Eye (tissue), 1 donor: ENCODE measurements around the gene ACO2.
"Not testable (repeated sequence)": the region's sequence is repeated elsewhere in the genome, so short reads cannot be mapped to it uniquely, and the experiment has no call there.

Experiments
- DNase-seq: peaks from one replicate; pipeline ENCODE4 v3.0.0-alpha.2; 2015

Gene ACO2

DNA sequence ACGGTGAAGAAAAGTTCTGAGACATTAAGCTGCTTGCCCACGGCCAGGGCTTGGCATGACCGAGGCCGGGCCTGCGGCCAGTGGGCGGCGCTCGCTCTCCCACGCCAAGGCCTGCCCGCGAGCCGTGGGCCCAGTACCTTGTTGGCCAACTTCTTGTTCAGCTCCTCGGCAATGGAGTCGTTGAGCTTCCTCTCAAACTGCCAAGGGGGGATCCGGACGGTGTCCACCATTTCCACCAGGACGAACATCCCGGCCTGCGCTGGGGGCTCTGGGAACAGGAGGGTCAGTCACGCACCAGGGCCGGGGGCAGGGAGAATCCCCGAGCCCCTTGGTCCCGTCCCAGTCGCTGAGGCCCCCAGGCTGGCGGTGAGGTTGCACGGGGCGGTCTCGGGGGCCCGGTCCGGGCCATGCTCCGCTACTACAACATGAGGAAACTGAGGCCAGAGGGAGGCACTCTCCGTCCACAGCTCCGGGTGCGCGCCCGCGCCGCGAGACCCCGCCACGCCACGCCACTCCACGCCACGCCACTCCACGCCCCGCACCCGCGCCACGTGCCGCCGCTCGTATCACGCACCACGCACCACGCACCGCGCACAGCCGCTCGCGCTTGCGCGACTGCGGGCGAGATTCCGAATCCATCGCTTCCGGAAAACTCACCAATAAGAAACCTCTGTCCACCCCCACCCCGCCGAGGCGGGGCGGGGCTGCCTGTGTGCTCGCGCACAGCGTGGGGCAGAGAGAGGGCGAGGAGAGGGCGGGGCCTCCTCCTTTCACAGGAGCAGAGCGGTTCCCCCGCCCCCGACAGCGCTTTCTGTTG lies 75.1 kb downstream of the ACO2 start, which contains the start of gene POLR3H:
Gene POLR3H (minus strand): TSS at position 617 of the 817 bp plus-strand sequence. CDS start 369 bp downstream, at position 248.
- DNase-seq = peak; percentile 99

DNA sequence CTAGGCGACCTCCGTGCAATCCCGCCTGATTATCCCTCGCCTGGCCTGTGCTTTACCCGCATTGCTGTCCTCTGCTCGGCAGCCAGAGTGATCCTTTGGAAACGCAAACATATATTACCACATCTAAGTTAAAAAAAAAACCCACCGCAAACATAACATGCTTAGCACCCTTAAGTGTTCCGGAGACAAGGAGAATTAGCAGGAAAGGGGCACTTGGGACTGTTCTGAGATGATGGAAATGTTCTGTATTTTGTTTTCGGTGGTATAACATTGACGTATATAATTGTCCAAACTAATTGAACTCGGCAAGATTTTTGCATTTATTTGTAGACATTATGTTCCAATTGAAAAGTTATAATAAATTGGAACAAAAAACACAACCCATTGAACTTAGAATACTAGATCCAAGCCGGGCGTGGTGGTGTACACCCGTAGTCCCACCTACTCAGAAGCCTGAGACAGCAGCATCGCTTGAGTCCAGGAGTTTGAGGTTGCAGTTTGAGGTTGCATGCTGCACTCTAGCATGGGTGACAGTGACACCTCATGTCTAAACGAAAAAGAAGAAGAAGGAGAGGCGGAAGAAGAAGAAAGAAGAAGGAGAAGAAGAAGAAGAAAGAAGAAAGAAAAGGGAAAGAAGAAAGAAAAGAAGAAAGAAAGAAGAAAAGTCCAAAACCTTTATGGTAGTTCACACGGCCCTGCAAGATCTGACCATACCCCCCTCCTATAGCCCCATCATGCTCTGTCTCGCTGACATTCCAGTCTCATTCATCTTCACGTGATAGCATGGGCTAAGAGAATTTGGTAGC lies 76.0 kb downstream of the ACO2 start:
- DNase-seq = no peak

DNA sequence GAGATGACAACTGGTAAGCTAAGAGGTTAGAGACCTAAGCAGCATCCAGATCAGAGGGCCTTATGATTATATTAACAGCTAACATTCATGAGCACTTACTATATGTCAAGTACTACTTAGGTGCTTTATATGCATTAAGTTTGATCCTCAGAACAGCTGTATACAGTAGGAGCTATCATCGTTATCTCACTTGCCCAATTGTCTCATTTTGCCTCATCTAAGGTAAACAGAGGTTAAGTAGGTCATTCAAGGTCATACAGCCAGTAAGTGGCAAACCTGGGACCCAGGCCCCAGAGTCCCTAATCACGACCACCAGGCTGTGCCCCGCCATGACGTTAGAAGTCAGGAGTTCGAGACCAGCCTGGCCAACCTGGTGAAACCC lies 79.9 kb downstream of the ACO2 start:
- DNase-seq = no peak

DNA sequence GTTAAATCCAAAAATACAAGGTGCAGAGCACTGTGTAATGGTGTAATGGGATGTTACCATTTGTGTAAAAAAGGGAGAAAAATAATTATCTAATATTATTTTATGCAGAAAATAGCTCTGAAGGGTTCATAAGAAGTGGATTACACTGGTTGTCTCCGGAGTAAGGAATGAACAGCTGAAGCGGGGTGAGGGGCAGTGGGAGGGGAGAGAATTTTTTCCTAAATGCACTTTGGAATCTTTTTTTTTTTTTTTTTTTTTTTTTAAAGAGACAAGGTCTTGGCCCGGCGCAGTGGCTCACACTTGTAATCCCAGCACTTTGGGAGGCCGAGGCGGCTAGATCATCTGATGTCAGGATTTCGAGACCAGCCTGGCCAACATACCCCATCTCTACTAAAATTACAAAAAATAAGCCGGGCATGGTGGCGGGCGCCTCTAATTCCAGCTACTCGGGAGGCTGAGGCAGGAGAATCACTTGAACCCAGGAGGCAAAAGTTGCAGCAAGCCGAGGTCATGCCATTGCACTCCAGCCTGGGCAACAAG lies 82.1 kb downstream of the ACO2 start:
- DNase-seq = peak; percentile 29

DNA sequence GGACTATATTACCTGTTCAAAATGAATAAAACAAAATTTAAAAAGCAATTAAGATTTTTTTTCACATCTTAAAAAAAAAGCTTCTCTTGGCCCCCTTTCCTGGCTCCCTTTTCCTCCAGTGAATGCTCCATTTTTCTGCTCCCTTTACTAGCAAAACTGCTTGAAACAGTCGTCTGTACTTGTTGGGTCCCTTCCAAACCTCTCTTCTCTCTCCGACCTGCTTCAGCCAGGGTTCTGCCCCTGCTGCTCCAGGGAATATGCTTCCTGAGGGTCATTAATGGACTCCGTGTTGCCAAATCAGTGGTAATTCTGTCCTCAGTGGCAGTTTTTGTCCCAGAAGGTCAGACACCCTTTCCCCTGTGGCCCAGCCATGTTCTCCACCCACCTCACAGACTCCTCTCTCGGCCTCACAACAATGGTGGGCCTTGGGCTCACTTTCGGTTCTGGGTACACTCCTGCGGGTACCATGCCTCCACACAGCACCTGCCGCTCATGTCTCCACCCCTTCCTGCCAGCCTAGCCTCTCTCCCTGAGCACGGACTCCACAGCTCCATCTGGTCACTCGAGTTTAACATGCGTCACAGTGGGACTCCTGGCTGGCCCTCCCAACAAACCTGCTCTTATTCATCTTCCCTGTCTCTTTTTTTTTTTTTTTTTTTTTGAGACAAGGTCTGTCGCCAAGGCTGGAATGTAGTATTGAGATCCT lies 83.1 kb downstream of the ACO2 start:
- DNase-seq = no peak

DNA sequence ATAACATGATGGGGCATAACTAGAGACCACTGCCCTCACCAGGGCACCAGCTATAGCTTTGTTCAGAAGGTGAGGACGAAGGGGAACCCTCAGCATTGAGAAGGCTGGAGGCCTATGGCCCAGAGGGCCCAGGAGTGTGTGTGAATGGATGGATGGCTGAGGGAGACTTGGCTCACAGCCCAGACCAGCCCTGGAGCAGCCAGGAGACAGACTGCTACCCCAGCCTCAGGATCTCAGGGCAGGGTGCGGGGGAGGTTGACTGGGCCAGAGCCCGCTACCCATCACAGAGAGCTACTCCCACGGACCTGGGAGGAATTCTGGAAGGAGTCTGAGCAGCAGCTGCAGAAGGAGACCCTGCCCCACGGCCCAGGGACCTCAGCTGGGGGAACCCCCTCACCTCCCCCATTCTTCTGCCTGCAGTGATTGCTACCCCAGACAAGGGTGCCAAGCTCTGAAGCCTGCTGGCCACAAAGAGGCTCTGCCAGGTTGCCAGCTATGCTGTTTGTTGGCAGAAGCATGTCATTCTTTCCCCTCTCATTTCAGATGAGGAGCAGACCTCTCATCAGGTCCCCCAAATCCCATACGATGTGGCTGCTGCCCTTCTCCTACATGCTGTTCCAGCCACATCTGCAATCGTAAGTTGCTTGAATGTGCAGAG lies 86.5 kb downstream of the ACO2 start:
- DNase-seq = no peak

DNA sequence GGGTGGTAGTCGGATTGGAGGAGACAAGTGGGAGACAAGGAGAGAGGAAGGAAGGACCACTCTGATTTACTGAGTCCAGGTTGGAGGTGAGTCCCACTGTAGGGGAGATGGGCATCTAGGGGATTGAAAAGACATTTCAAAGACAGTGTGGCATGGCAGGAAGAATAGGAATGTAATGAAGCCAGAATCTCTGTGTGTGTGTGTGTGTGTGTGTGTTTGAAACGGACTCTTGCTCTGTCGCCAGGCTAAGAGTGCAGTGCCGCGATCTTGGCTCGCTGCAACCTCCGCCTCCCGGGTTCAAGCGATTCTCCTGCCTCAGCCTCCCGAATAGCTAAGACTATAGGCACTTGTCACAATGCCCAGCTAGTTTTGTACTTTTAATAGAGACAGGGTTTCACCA lies 87.6 kb downstream of the ACO2 start:
- DNase-seq = no peak

DNA sequence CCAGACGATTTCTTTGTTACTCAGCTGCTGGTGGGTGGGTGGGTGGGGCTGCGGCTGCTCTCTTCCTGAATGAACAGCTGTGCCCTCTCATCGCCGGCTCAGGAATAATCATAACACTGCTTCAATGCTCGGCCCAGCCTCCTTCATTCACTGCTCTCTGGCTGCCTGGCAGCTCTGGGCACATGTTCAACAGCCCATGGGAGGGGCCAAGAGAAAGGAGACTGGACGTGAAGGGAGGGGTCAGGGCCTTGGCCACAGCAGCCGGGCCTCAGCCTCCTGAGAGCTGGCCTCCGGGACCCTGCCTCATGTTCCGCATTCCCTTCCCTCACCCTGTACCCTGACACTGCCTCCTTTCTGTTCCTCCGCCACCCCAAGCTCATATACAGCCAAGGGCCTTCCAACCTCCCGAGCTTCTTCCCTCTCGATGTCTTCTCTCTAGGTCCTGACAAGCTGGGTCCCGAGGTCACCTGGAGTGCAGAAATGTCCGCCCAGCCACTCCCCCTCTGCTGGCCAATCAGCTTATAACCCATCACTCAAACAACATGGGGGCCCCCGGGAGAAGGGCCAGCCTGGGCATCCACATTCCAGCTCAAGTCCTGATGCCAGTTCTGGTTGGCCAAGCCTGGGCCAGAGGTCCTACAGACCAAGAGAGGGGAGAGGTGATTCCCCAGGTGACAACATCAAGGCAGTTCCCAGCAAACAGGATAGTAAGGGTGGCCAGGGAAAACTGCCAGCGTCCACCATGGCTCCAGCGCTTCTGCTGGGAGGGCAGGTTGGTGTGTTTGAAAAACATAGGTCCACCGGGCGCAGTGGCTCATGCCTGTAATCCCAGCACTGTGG lies 88.7 kb downstream of the ACO2 start:
- peak; percentile 86 for DNase-seq

DNA sequence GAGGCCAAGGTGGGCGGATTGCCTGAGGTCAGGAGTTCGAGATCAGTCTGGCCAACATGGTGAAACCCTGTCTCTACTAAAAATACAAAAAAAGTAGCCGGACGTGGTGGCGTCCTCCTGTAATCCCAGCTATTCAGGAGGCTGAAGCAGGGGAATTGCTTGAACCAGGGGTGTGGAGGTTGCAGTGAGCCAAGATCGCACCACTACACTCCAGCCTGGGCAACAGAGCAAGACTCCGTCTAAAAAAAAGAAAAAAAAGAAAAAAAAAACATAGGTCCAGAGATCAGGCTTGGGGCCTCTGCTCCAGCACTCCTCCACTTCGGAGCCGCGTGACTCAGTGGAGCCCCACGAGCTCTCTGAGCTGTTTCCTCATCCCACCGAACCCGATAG lies 89.3 kb downstream of the ACO2 start:
- not testable (repeated sequence) for DNase-seq

DNA sequence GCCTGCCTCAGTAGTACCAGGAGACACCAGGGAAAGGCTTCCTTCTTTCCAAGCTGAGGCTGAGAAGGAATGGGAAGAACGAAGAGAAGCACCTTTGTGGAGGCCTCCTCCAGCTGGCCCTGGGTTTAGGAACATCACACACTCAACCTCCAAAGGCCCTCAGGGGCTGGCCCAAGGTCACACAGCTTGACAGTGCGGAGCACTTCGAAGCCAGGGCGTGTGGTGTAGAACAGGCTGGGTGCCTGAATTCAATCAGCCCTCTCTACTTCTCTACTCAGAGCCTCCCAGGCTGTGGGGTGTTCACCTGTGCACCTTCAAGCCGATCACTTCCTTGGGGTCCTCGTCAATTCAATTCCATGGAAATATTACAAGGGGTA lies 91.2 kb downstream of the ACO2 start:
- DNase-seq = no peak

DNA sequence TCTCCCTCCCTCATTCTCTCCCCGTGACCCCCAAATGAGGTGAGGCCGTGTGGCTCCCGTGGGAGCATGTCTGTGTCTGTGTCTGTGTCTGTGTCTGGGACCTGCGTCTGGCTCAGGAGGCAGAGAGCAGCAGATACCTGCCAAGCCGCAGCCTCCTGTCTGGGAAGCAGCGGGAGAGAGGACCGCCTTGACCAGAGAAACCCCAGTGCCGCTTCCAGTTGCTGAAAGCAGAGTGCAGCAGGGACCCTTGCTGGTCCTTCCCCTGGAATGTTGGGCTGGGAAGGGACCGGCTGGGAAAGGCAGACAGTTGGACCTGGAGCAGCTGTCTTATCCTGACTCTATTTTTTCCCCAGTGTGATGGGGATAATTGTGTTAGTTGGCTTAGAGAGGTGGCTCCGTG lies 92.4 kb downstream of the ACO2 start:
- no peak for DNase-seq

DNA sequence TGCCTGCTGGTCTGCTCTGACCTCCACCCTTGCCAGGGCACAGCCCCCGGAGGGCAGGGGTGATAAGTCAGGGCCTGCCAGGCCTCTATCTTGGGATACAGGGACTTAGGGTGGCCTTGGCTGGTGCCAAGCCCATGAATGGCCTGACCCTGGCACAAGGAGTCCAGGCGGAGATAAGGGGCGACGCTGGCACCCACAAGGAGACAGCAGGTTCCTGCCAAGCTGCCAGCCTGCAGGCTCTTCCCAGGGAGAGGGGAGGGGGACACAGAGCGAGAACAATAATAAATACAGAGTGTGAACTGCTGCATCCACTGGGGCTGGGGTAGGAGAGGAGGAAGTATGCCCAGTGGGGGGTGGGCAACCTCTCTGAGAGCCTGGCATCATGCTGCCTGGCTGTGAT lies 92.9 kb downstream of the ACO2 start:
- DNase-seq = no peak

DNA sequence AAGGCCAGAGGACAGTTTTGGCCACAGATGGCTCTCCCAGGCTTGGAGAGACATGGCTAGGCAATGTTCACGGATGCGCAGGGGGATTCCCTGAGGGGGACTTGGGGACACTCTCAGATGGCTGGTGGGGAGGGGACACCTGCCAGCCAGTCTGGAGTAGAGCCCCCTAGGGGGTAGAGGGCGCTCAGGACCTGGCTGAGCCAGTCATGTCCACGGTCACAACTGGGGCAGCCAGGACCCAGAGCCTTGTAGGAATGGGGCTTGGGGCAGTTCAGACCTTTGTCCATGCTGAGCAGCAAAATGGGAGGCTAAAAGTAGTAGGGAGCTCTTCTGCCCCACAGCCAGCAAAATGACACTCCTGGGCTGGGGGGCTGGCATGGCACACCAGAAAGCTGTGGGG lies 93.5 kb downstream of the ACO2 start:
- peak; percentile 29 for DNase-seq

DNA sequence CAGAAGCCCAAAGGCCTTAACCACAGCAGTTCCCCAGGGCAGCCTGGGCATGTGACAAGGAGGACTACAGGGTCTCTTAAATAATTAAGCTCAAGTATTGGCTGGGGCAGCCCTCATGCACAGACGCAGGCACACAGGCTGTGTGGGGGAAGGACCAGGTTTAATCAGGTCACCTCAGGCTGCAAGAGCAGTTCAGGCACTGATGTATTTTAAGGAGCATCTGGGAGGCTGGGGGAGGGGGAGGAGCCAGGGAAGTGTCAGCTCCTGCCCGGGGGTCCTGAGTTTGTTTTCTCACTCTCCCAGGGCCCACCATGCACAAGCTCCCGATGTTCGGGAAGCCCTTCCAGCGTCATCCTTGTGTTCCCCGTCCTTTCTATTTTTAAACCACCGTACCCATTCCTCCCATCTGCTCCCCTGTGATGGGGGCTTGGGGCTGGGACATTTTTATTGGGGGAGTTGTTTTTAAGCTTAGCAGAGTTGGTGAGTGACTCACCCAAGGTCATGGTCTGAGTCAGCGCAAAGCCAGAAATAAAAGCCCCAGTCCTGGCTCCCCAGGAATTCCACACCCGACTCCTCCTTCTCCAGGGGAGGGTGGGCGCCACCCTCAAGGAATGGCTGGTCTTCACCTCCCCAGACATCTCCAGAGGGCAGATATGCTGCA lies 94.3 kb downstream of the ACO2 start:
- DNase-seq = peak; percentile 41

DNA sequence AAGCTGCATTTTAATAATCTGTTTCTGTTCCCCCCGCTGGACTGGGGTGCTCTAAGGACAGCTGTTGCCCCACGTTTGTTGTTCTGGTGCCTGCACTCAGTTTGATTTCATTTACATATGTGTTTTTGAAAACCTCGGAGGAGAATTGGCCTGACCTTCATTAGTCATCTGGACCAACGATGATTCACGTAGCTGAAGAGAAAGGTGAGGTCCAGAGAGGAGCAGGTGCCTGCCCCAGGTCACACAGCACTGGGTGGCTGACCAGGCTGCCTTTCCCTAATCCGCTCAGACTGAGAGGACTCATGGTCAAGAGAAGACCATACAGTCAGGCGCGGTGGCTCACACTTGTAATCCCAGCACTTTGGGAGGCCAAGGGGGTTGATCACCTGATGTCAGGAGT lies 95.6 kb downstream of the ACO2 start:
- DNase-seq = no peak

DNA sequence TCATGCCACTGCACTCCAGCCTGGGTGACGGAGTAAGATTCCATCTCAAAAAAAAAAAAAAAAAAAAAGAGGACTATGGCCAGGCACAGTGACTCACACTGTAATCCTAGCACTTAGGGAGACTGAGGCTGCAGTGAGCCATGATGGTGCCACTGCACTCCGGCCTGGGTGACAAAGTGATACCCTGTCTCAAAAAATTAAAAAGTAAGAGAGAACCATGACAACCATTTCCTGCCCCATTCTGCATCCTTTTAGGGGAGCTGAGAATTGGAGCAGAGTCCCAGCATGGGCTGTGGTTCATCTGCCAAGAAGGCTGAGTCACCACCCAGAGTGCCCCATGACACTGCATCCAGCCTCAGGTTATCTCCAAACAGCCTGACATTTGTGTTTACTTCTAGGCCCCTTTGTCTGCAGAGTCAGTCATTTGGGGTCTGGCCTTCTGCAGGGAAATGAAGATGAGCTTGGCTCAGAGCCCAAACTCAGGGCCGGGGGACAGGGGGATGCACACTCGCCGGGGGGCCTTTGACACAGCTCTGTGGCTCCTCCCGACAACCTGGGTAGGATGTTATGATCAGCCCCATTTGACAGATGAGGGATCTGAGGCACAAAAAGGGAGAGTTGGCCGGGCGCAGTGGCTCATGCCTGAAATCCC lies 96.6 kb downstream of the ACO2 start:
- DNase-seq = peak; percentile 24

DNA sequence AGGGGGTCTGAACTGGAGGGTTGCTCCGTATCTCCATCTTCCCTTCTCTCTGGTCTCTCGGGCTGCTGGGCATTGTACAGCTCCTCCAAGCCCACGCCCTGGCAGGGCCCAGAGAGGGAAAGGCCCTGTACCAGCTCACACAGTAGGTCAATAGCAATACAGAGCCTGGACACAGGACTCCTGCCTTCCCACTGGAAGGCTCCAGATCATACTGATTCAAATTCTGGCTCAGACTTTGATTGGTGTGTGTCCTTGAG lies 98.5 kb downstream of the ACO2 start:
- DNase-seq = no peak

DNA sequence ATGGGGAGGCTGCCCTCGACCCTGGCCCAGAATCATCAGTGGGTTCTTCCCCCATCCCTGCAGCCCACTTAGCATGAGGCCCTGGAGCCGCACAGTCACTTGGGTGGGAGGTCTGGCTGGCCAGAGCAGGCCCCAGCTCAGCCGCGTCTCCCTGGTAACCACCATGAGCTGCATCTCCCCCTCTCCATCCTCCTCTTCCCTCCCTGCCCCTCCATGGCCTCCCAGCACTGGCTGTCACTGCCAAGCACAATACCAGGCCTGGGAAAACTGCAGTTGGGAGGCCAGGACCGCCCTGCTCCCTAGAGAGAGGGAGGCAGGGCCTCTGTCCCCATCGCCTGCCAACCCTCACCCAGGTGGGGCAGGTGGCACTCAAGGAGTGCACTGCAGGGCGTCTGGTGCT lies 99.9 kb downstream of the ACO2 start:
- peak; percentile 80 for DNase-seq

DNA sequence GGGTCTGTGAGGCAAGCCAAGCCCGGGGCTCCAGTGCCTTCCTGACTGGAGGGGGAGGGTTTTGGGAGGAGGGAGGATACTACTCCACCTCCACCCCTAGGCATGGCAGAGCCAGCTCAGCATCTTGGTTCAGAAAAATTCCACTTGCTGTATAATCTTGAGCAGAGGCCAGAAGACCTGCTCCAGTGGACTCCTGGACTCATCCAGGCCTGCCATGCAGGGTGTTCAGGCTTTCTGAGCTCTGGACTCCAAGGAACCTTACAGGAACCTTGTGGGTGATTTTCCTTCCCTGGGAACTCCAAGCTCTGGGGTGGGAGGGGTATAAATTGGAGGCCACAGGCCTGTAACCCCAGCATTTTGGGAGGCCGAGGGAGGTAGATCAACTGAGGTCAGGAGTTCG lies 101.3 kb downstream of the ACO2 start:
- DNase-seq = no peak

DNA sequence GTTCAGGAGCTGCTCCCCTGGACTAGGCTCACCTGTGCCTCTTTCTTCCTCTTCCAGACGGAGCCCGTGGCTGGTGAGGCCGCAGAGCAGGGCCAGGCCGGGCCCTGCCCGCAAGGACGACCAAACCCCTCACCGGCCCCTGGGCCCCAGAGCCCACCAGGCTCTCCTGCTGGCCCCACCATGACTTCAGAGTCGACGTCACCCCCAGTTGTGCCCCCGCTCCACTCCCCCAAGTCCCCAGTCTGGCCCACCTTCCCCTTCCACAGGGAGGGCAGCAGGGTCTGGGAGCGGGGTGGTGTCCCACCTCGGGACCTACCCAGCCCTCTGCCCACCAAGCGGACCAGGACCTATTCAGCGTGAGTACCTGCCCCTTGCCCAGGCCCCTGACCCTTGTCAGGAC lies 102.9 kb downstream of the ACO2 start:
- no peak for DNase-seq

DNA sequence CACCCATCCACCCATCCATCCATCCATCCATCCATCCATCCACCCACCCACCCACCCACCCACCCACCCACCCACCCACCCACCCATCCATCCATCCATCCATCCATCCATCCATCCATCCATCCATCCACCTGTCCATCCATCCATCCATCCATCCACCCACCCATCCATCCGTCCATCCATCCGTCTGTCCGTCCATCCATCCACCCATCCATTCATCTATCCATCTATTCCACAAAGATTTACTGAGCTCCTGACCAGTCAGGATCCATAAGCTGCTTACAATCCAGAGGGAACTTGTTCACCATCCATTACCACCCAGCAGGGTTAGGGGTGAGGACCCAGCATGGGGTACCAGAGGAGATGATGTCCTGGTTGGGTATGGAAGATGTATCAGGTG lies 103.4 kb downstream of the ACO2 start:
- DNase-seq = not testable (repeated sequence)
